Epithelial cell of prostate (primary cell): ENCODE measurements around the gene LAMA2.
"Not testable (repeated sequence)": the region's sequence is repeated elsewhere in the genome, so short reads cannot be mapped to it uniquely, and the experiment has no call there.

ENCODE experiments used
- DNase-seq: peaks from one replicate; pipeline ENCODE4 v3.0.0-alpha.2; 2011; ENCODE audit warnings: low read depth, low spot score
- H3K27ac ChIP-seq: fragments of 450-650 bp; 2 replicates; pipeline ENCODE4 v1.5.1; 2017; ENCODE audit warnings: mild to moderate bottlenecking

Gene LAMA2

DNA sequence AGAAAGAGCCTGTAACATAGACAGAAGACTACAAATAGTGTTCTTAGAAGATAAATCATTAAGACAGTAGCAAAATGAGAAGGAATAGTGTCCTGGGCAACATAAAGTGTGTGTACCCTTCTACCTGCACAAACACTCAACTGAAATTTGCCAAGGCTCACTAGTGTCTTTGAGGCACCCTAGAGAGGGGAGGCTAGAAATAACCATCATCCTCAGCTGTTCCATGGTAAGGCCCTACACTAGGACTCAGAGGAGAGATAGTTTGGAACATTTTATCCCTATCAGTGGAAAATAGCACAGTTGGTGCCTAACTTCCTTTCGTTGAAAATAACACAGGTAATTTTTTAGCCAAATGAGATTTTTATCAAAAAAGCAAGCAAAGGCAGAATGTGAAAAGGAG lies 230.7 kb downstream of the LAMA2 start:
- no peak overlapping the region for H3K27ac ChIP-seq
- no peak for DNase-seq

- no peak for DNase-seq
- no peak overlapping the region for H3K27ac ChIP-seq
These were observed 231.9 kb downstream of the LAMA2 start for GRCh38 chr6:129114636-129115391.

DNA sequence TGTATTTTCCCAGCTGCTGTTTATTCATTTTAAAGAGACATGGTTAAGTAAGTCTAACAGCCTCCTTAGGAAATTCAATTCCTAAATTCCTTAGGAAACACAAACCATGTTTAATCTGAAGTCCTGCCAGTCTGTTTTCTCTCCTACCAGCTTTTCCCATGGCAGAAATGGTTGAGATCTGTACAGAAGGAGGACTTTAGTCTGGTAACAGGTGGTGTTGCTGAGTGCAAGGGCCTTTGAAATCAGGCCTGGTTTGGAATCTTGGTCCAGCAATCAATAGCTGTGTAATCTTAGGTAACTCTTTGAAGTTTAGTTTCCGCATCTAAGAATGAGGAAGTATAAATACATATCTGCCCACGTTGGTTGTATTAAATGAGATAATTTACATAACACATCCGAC lies 232.5 kb downstream of the LAMA2 start:
- DNase-seq: no peak
- H3K27ac ChIP-seq: no peak overlapping the region

GRCh38 chr6:129117355-129117754 lies 234.4 kb downstream of the LAMA2 start:
- no peak for DNase-seq

GRCh38 chr6:129120856-129121638 lies 238.1 kb downstream of the LAMA2 start:
- DNase-seq: no peak
- H3K27ac ChIP-seq: no peak overlapping the region

More at GRCh38 chr6:129117355-129117754, 234.4 kb downstream of the LAMA2 start:
- no peak overlapping the region for H3K27ac ChIP-seq

- H3K27ac ChIP-seq: no peak overlapping the region
- no peak for DNase-seq
These were observed 241.4 kb downstream of the LAMA2 start for GRCh38 chr6:129124347-129124746.

DNA sequence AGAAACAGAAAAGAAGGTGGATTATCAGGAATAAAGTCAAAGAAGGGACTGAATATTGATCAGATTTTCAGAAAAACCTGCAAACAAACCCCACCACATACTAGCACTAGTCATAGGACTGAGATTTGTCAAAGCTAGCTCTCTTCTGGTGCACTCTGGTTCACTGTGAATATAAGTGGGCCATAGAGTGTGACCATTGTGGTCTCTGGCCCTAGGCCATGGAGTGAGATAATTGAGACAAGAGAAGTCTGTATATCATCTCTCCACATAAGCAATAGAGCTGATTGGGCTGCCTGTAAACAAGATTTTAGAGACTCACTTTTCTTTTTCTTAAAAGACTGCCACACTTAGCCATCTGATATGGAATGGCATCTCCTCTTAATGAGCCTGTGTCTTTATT lies 247.2 kb downstream of the LAMA2 start:
- no peak for DNase-seq
- no peak overlapping the region for H3K27ac ChIP-seq

DNA sequence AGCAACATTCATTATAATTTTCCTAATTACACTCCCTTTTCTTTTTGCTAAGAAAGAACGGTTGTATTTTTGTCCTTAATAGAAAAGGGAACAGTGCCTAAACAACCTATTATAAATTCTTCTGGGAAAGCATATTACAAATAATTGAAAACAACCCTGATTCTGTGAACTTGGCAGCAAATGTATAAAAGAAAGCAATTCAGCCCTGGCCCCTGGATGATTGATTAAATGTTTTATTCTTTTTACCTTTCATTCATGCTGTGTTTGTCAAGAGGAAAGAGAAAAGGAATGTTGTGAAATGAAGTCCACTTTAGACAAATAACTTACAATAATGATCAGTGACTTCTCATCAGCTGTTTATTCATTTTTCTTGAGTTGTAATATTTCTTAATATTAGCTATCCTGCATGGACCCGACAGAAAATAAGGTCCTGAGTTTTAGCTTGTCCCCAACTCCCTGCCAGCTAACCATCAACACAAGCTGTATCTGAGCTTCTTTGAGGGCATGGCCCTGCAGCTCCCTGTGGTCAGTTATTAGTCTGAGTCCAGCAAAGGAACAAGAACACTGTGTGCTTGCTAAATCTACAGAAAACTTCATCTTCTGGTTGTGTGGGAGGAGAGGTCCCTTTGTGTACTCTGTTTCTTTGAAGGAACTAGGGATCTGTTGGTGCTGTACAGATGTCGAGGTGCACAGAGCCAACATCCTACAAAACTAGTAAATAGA lies 248.2 kb downstream of the LAMA2 start:
- H3K27ac ChIP-seq: no peak overlapping the region
- DNase-seq: no peak

DNA sequence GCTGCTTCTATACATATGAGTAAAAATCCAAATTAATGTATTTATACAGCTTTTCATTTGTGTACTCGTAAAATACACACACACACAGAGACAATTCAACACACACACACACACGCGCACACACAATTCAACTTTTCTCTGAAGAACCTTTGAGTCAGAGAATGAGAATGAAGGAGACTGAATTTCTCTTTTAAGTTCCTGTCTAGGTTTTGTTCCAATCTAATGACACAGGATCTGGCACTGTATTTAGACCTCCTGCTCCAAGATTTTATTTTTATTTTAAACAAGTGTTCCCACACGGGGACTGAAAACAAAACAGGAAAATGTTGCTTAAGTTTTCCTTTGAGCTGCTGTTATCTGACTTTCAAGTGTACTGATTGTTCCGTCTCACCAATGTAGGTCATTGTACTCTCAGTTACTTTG lies 250.8 kb downstream of the LAMA2 start:
- DNase-seq: no peak
- no peak overlapping the region for H3K27ac ChIP-seq

- H3K27ac ChIP-seq: no peak overlapping the region
- DNase-seq: no peak
These were observed 251.6 kb downstream of the LAMA2 start for GRCh38 chr6:129134535-129134934.

DNA sequence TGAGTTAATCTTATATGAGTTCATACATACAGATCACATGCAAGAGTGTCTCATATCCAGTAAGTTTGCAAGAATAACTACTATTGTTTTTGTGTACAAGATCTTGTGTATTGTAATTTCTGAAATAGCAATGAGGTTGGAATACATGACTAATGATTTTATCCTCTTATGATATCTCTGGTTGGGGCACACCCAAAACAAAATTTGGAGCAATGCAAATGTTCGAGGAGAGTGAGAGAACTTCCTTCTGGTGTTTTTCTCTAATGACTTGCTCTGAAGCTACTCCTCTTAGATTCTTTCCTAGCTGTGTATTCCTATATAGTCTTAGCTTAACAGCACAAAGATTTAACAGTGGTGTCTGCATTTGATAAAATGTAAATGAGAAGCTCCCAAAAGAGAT lies 252.5 kb downstream of the LAMA2 start:
- DNase-seq: no peak
- H3K27ac ChIP-seq: no peak overlapping the region

GRCh38 chr6:129136751-129137150 lies 253.8 kb downstream of the LAMA2 start:
- DNase-seq: no peak

GRCh38 chr6:129138739-129139405 lies 255.9 kb downstream of the LAMA2 start:
- H3K27ac ChIP-seq: no peak overlapping the region
- no peak for DNase-seq

More at GRCh38 chr6:129136751-129137150, 253.8 kb downstream of the LAMA2 start:
- no peak overlapping the region for H3K27ac ChIP-seq

- no peak overlapping the region for H3K27ac ChIP-seq
- DNase-seq: no peak
These were observed 257.6 kb downstream of the LAMA2 start for GRCh38 chr6:129140526-129140925.

DNA sequence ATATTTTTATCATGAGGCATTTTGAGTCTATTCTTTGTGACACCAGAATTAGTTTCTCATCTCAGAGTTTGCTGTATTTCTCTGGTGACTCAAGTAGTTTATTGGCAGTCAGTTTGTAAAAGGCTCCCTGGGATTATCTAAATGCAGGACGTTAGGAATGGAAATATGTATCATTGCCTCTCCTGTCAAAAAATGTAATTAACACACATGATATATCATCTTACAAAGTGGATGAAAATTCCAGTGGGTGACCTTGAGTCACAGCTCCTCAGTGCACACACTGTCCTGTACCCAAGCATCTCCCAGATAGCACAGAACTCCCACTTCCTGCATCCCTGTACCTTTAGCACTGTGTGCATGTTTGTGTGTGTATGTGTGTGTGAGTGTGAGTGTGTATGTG lies 258.6 kb downstream of the LAMA2 start:
- DNase-seq: no peak
- no peak overlapping the region for H3K27ac ChIP-seq

- no peak overlapping the region for H3K27ac ChIP-seq
- DNase-seq: no peak
These were observed 264.0 kb downstream of the LAMA2 start for GRCh38 chr6:129146902-129147301.

DNA sequence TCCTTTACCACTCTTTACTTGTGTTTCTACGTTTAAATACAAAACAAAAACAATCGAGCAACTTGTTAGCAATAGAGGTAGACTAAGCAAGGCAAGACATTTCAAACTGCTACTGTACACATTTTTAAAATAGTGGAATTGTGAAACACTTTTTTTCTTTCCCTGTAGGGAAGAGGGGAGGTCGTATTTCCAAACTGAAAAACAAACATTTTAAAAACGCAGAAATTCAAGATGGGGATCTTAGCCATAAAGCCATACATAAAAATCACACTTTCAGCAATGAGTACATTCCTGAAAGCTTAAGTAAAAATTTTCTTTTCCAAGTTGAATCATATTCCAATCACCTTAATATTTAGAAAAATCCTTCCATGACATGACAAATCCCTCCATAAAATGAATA lies 267.6 kb downstream of the LAMA2 start:
- no peak for DNase-seq
- H3K27ac ChIP-seq: no peak overlapping the region

- DNase-seq: no peak
- H3K27ac ChIP-seq: no peak overlapping the region
These were observed 270.3 kb downstream of the LAMA2 start for GRCh38 chr6:129153257-129153656.

GRCh38 chr6:129159242-129159641 lies 276.3 kb downstream of the LAMA2 start:
- H3K27ac ChIP-seq, DNase-seq: not testable (repeated sequence)

GRCh38 chr6:129162605-129163004 lies 279.7 kb downstream of the LAMA2 start:
- no peak overlapping the region for H3K27ac ChIP-seq
- DNase-seq: no peak
